H1 (cell line): Measurements from ENCODE around the gene MS4A18. TPM values are rescaled to one million over a fixed set of nuclear protein-coding genes. Genes with fewer than 3 reads are reported as not detected.

ENCODE experiments used
- CBX8 ChIP-seq: fragments of 300-800, 300-1000 bp; sonication (generic); IDR thresholded peaks from 2 replicates; pipeline ENCODE4 v1.7.1; 2016; ENCODE audit warnings: low read depth, low read length, borderline replicate concordance
- CHD7 ChIP-seq: fragments of 300-600 bp; sonication (generic); IDR thresholded peaks from 2 replicates; pipeline ENCODE4 v1.7.1; 2012; ENCODE audit warnings: low read length, moderate library complexity, mild to moderate bottlenecking, inconsistent platforms; ENCODE audit not compliant: insufficient replicate concordance
- SIX5 ChIP-seq: IDR thresholded peaks from 2 replicates; pipeline ENCODE4 v1.6.1; 2011; ENCODE audit warnings: mild to moderate bottlenecking, low read depth, low read length
- SP2 ChIP-seq: IDR thresholded peaks from 2 replicates; pipeline ENCODE4 v1.6.1; 2012; ENCODE audit warnings: mild to moderate bottlenecking, low read length, inconsistent platforms
- USF2 ChIP-seq: IDR thresholded peaks from 2 replicates; pipeline ENCODE4 v1.6.1; 2011; ENCODE audit warnings: low read length, improper control_type of control experiment
- polyA plus RNA-seq, 7 experiments: library from polyadenylated mRNA; depleted of rRNA in 3 of 7; stranded (reverse) in 5 of 7; unstranded in 2 of 7; fragments of >200 nt in 5 of 7; fragments of 200-250 nt in 2 of 7; gene quantifications; 1 replicate in 5 of 7; 2 replicates in 1 of 7; 4 replicates in 1 of 7; pipeline versions ENCODE4 v1.2.1 to v1.2.3, GENCODE V29; 2011 to 2013; ENCODE audit warnings: missing spikeins in 2 of 7, mixed read lengths in 2 of 7
- total RNA-seq: library from RNA; stranded (reverse); fragmentation: NEBNext Ultra II Directional; extraction: Animal tissue kit (Norgen Biotek cat#: 25700); gene quantifications from 2 replicates; pipeline ENCODE4 v1.2.1, GENCODE V29; 2021

MS4A18 gene
- total and polyA plus RNA-seq, 2 of the 8 experiments (the other 6 are each of a cell fraction or from before 2014, with no cell fraction given) = not detected

- TF ChIP-seq SP2 (no peak), CBX8 (no peak), SIX5 (no peak), CHD7 (no peak), USF2 (no peak)
- TF ChIP-seq, all 59 proteins: peak for 0
Measured at GRCh38 chr11:60765355-60765754, 40.8 kb downstream of the MS4A18 start (continued).
